HFFc6 (cell line): ENCODE results near the gene WASHC4. TPM values are rescaled to one million over a fixed set of nuclear protein-coding genes. Genes with fewer than 3 reads are reported as not detected.
A peak's percentile ranks its signal among the peaks of the same experiment; 100 is the strongest.

Experiments
- DNase-seq: peaks from one replicate; pipeline ENCODE4 v3.0.0-alpha.2; 2018
- H3K27ac Mint-ChIP-seq: 2 replicates; pipeline ENCODE4 v1.8.0; 2020; ENCODE audit warnings: mild to moderate bottlenecking, mixed read lengths
- H3K27me3 Mint-ChIP-seq: 2 replicates; pipeline ENCODE4 v1.8.0; 2021; ENCODE audit warnings: mild to moderate bottlenecking, moderate library complexity, mixed read lengths; ENCODE audit not compliant: insufficient read depth
- H3K36me3 Mint-ChIP-seq: 2 replicates; pipeline ENCODE4 v1.8.0; 2021; ENCODE audit warnings: low read depth, mixed read lengths
- H3K4me1 Mint-ChIP-seq: 2 replicates; pipeline ENCODE4 v1.8.0; 2020; ENCODE audit warnings: low read depth, mixed read lengths
- H3K4me3 Mint-ChIP-seq: 2 replicates; pipeline ENCODE4 v1.8.0; 2020; ENCODE audit warnings: mild to moderate bottlenecking, moderate library complexity, mixed read lengths
- H3K9me3 Mint-ChIP-seq: 2 replicates; pipeline ENCODE4 v1.8.0; 2020; ENCODE audit warnings: mild to moderate bottlenecking, mixed read lengths
- total RNA-seq, 6 experiments: library from RNA; stranded (reverse); fragmentation: NEBNext Ultra II Directional; extraction: Animal tissue kit (Norgen Biotek cat#: 25700); gene quantifications; 2 replicates in 1 of 6; 3 replicates in 5 of 6; pipeline ENCODE4 v1.2.3, GENCODE V29; 2021
- TF ChIP-seq, protein P1 (sequence below): fragments of 200-600 bp; sonication (generic); IDR thresholded peaks from 2 replicates; pipeline ENCODE4 v1.5.0; 2021; ENCODE audit warnings: antibody characterized with exemption, mild to moderate bottlenecking

Gene WASHC4
- total RNA-seq, 6 experiments from 2014 or later = 41.6 to 47.3 (median 44.1) TPM

DNA sequence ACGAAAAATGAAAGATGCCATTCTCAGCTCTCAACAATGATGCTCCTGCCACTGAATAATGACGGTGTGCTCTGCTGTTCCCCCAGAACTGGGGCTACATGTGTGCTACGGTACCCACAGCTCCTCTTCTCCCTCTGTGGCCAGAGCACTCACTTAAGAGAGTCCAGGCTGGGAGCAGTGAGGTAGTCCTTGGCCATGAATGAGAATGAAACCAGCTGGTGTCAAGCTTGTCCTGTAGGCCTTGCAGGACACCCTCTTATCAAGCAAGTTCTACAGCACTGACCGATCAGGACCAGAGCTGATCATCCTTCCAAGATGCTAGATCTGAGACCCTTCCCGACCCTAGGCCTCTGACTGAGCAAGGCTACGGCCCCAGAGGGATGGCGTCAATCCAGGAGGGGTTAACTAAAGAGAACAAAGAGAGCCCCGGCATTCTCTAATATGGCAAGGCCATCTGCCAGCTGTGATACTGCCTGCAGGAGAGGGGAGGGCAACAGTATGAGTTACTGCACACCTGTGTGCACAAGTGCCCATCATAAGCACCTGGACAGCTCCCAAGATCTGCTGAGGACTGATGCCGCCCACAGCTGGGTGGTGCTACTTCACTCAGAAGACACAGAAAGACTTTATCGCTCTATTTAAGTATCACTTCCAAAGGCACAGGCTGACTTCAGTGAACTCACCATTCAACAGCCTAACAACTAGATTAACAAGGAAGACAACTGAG is 98.0 kb downstream of the WASHC4 start:
- Mint-ChIP-seq H3K27me3 (peaks cover 7% of the 10 kb centered on the region), H3K27ac (peak overlapping the region; percentile 97), H3K9me3 (no peaks in the 10 kb centered on the region), H3K36me3 (peaks cover 84% of the 10 kb centered on the region), H3K4me3 (peak overlapping the region; percentile 0; the same call in 1 of the 2 replicates), H3K4me1 (peaks cover 86% of the 10 kb centered on the region)
- DNase-seq = no peak
- TF ChIP-seq, protein P1, sequence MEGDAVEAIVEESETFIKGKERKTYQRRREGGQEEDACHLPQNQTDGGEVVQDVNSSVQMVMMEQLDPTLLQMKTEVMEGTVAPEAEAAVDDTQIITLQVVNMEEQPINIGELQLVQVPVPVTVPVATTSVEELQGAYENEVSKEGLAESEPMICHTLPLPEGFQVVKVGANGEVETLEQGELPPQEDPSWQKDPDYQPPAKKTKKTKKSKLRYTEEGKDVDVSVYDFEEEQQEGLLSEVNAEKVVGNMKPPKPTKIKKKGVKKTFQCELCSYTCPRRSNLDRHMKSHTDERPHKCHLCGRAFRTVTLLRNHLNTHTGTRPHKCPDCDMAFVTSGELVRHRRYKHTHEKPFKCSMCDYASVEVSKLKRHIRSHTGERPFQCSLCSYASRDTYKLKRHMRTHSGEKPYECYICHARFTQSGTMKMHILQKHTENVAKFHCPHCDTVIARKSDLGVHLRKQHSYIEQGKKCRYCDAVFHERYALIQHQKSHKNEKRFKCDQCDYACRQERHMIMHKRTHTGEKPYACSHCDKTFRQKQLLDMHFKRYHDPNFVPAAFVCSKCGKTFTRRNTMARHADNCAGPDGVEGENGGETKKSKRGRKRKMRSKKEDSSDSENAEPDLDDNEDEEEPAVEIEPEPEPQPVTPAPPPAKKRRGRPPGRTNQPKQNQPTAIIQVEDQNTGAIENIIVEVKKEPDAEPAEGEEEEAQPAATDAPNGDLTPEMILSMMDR = no peak

DNA sequence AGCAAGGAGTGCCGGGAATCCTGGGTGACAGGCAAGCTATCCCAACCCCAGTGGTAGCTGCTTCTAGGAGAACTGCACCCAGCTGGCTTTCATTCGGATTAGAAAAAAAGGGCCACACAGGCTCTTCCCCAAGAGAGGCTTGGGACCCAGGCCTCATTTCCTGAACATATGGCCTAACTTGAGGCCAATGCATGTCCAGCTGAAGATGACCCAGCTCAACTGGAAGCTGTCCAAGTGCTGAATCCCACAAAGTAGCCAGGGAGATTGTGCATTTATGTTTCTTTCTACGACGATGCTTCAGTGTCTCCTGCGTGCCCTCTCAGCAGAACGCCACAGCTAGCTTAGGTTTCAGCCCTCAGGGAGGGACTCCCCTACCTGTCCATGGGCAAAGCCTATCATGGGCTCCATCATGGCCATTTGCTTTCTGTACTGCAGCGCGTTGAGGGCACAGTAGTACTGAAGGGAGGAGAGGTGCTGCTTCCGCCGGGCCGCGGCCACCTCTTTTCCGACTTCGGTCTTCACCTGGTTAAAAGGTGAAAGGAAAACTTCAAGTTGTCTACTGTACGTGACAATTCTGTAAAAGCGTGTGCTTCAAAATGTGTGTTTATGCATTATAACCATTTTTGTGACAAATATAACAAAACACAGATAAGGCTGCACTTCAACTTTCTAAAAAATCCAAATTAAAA is 99.3 kb downstream of the WASHC4 start:
- Mint-ChIP-seq H3K27me3 (peaks cover 6% of the 10 kb centered on the region), H3K9me3 (no peaks in the 10 kb centered on the region), H3K4me3 (no peak overlapping the region; the same call in 1 of the 2 replicates), H3K4me1 (peaks cover 86% of the 10 kb centered on the region), H3K36me3 (peaks cover 84% of the 10 kb centered on the region), H3K27ac (peak overlapping the region; percentile 97)
- TF ChIP-seq, protein P1 = no peak
- no peak for DNase-seq

DNA sequence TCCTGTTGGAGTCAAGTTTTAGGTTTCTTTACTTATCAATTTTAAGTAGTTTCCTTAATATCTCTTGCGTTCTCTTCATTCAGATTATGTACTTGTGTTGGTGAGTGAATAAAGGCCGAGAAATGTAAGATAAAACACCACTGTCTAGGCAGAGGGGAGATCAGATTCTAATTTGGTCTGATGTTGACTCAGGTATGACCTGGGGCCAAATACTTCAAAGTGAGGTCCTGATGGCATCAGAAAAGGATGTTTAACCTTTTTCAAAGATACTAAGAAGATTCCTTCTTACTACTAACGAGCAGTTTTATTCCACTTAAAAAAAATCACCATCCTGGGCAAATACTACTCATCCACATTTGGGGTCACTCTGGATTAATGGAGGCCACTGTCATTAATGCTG is 101.6 kb downstream of the WASHC4 start:
- no peak for DNase-seq
- peak overlapping the region; percentile 6 for H3K4me3 Mint-ChIP-seq
- H3K4me1 Mint-ChIP-seq = peaks cover 99% of the 10 kb centered on the region
- TF ChIP-seq, protein P1 = no peak
- peak overlapping the region; percentile 97 for H3K27ac Mint-ChIP-seq
- no peaks in the 10 kb centered on the region for H3K9me3 Mint-ChIP-seq
- H3K27me3 Mint-ChIP-seq = peaks cover 6% of the 10 kb centered on the region
- H3K36me3 Mint-ChIP-seq = peaks cover 89% of the 10 kb centered on the region

DNA sequence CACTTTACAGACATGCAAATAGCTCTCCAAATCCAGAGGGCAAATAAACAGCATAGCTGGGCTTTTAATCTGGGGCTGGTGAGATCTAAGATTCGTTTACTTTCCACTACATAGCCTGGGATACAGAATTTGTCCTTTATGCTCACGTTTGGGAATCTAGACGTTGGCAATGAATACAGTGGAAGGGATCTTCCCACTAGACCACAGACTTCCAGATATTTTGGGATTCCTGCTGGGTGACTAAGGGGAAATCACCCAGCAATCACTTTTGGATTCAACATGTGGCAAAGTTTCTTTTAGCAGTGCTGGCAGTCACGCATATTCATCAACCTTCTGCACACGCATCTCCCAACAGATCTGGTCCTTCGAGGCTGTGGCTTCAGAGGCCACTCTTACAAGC is 104.9 kb downstream of the WASHC4 start:
- Mint-ChIP-seq H3K27ac (peak overlapping the region; percentile 87), H3K4me1 (peaks cover 82% of the 10 kb centered on the region), H3K27me3 (peaks cover 2% of the 10 kb centered on the region), H3K9me3 (no peaks in the 10 kb centered on the region), H3K36me3 (peaks cover 89% of the 10 kb centered on the region), H3K4me3 (peak overlapping the region; percentile 34)
- TF ChIP-seq, protein P1 = no peak
- DNase-seq = peak; percentile 68

DNA sequence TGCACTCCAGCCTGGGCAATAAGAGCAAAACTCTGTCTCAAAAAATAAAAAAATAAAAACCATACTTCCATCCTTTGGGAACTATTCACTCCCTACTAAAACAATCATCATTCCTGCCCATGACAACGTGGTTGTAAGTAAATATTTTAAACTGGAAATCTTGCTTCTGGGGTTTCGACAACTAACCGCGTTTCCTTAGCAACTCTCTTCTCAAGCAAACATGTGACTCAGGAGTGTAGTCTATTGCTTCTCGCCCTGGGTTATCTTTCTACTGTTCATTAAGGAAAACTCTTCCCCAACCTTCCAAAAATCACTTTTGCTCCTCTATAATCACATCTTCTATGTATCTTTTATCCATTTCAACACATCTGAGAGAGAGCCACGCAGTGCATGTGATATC is 106.6 kb downstream of the WASHC4 start:
- peak overlapping the region; percentile 68 for H3K27ac Mint-ChIP-seq
- no peaks in the 10 kb centered on the region; the same call in 1 of the 2 replicates for H3K27me3 Mint-ChIP-seq
- peaks cover 80% of the 10 kb centered on the region for H3K36me3 Mint-ChIP-seq
- no peaks in the 10 kb centered on the region for H3K9me3 Mint-ChIP-seq
- H3K4me1 Mint-ChIP-seq = peaks cover 79% of the 10 kb centered on the region
- peak overlapping the region; percentile 36 for H3K4me3 Mint-ChIP-seq
- DNase-seq = peak; percentile 42
- TF ChIP-seq, protein P1 = no peak
